Kidney epithelial cell (primary cell): ENCODE results near the gene GLYATL1B. TPM values are rescaled to one million over a fixed set of nuclear protein-coding genes. Genes with fewer than 3 reads are reported as not detected.
"Not testable (repeated sequence)": the region's sequence is repeated elsewhere in the genome, so short reads cannot be mapped to it uniquely, and the experiment has no call there.

ENCODE experiments used
- DNase-seq: peaks from one replicate; pipeline ENCODE4 v3.0.0-alpha.2; 2010; ENCODE audit warnings: low read depth
- H3K27me3 ChIP-seq: 2 replicates; pipeline ENCODE4 v1.6.0; 2011; ENCODE audit warnings: low read length; ENCODE audit not compliant: control insufficient read depth, insufficient read depth
- H3K36me3 ChIP-seq: 2 replicates; pipeline ENCODE4 v1.5.1; 2011; ENCODE audit warnings: low read length; ENCODE audit not compliant: control insufficient read depth, insufficient read depth
- H3K4me3 ChIP-seq: 2 replicates; pipeline ENCODE4 v1.5.1; 2011; ENCODE audit warnings: low read depth, mild to moderate bottlenecking, control low read depth, low read length
- CTCF ChIP-seq: IDR thresholded peaks from 2 replicates; pipeline ENCODE4 v1.5.1; 2011; ENCODE audit warnings: mild to moderate bottlenecking, moderate library complexity, low read length, control low read depth, inconsistent platforms; ENCODE audit not compliant: insufficient read depth, poor library complexity, severe bottlenecking
- total RNA-seq: library from RNA; depleted of rRNA; stranded (reverse); fragments of >200 nt; gene quantifications from 2 replicates; pipeline ENCODE4 v1.2.3, GENCODE V29; 2015

GLYATL1B gene
- not detected in 2 replicates for total RNA-seq

- H3K36me3 ChIP-seq, H3K27me3 ChIP-seq, DNase-seq, H3K4me3 ChIP-seq: not testable (repeated sequence)
These were observed at the start of gene GLYATL1B for GRCh38 chr11:59086007-59086406. Gene GLYATL1B (plus strand): TSS chr11:59086307. CDS start chr11:59086307, 0 bp downstream.

GRCh38 chr11:59036542-59036941 lies 49.6 kb upstream of the GLYATL1B start:
- not testable (repeated sequence) for H3K4me3 ChIP-seq, DNase-seq, H3K36me3 ChIP-seq

GRCh38 chr11:59037434-59037833 lies 48.7 kb upstream of the GLYATL1B start:
- H3K27me3 ChIP-seq, H3K4me3 ChIP-seq, DNase-seq, H3K36me3 ChIP-seq: not testable (repeated sequence)

More at GRCh38 chr11:59036542-59036941, 49.6 kb upstream of the GLYATL1B start:
- not testable (repeated sequence) for H3K27me3 ChIP-seq

- TF ChIP-seq CTCF: no peak
- H3K4me3 ChIP-seq: no peak overlapping the region
- no peaks in the 10 kb centered on the region for H3K27me3 ChIP-seq
- no peak for DNase-seq
- no peaks in the 10 kb centered on the region for H3K36me3 ChIP-seq
These were observed 45.5 kb upstream of the GLYATL1B start for GRCh38 chr11:59040607-59041006.

GRCh38 chr11:59051383-59051782 lies 34.7 kb upstream of the GLYATL1B start:
- not testable (repeated sequence) for H3K36me3 ChIP-seq, H3K4me3 ChIP-seq, DNase-seq, H3K27me3 ChIP-seq

GRCh38 chr11:59052355-59052754 lies 33.8 kb upstream of the GLYATL1B start:
- DNase-seq, H3K27me3 ChIP-seq, H3K36me3 ChIP-seq, H3K4me3 ChIP-seq: not testable (repeated sequence)

- no peaks in the 10 kb centered on the region for H3K27me3 ChIP-seq
- peak; percentile 78 for TF ChIP-seq CTCF
- no peaks in the 10 kb centered on the region for H3K36me3 ChIP-seq
- peak; percentile 4 for DNase-seq
- H3K4me3 ChIP-seq: no peak overlapping the region
These were observed 32.7 kb upstream of the GLYATL1B start for GRCh38 chr11:59053387-59053786.

- TF ChIP-seq CTCF: peak; percentile 99
- DNase-seq: peak; percentile 75
- H3K4me3 ChIP-seq: peak overlapping the region; percentile 5
- H3K27me3 ChIP-seq, H3K36me3 ChIP-seq: not testable (repeated sequence)
These were observed 27.7 kb upstream of the GLYATL1B start for GRCh38 chr11:59058120-59059033.

- not testable (repeated sequence) for DNase-seq, H3K4me3 ChIP-seq, H3K27me3 ChIP-seq
These were observed 26.0 kb upstream of the GLYATL1B start for GRCh38 chr11:59060096-59060495.

More at GRCh38 chr11:59060096-59060495, 26.0 kb upstream of the GLYATL1B start:
- H3K36me3 ChIP-seq: not testable (repeated sequence)
